Loucy (cell line): Measurements from ENCODE around the gene PEX11B.

Experiments used
- CTCF ChIP-seq: fragments of 200-600 bp; sonication (generic); conservative IDR thresholded peaks from 2 replicates; pipeline ENCODE4 v1.5.1; 2014; ENCODE audit warnings: mild to moderate bottlenecking, antibody characterized with exemption, low read length
- EZH2phosphoT487 ChIP-seq: fragments of 200-600 bp; IDR thresholded peaks from 2 replicates; pipeline ENCODE4 v1.6.1; 2018; ENCODE audit warnings: antibody characterized with exemption, mild to moderate bottlenecking, moderate library complexity, borderline replicate concordance

DNA sequence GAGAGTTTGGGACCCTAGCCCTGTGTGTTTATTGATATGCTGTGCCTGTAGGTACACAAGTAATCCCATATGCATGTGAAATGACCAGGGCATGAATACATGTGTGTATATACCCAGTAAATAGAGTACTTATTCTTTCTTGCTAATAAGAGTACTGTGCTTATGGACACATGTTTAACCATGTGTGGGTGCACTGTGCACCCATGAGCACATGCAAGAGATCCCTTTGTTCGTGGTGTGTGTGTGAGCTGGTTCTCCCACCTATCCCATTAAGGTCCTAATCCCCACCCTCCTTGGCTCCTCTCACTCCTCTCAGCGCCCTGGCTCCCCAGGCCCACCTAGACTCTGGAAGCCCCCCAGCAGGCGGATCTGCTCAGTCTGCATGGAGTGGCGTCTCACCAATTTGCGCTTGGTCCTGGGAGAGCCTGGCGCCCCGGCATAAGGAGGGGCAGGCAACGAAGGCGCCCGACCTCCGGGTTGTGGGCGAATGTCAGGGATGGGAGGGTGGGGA is 41.5 kb upstream of the PEX11B start:
- TF ChIP-seq CTCF = no peak
- no peak for TF ChIP-seq EZH2phosphoT487
